Fibroblast of mammary gland (primary cell): ENCODE measurements around the gene TNIP1.
A peak's percentile ranks its signal among the peaks of the same experiment; 100 is the strongest.

Experiments
- DNase-seq: peaks from one replicate; pipeline ENCODE4 v3.0.0-alpha.2; 2010; ENCODE audit warnings: low read depth
- H3K4me3 ChIP-seq: 2 replicates; pipeline ENCODE4 v1.5.1; 2011; ENCODE audit warnings: low read depth, mild to moderate bottlenecking, low read length, moderate library complexity; ENCODE audit not compliant: control insufficient read depth
- CTCF ChIP-seq: conservative IDR thresholded peaks from 2 replicates; pipeline ENCODE4 v1.5.1; 2011; ENCODE audit warnings: low read depth, low read length, inconsistent platforms; ENCODE audit not compliant: control insufficient read depth, insufficient read depth

Gene TNIP1

DNA sequence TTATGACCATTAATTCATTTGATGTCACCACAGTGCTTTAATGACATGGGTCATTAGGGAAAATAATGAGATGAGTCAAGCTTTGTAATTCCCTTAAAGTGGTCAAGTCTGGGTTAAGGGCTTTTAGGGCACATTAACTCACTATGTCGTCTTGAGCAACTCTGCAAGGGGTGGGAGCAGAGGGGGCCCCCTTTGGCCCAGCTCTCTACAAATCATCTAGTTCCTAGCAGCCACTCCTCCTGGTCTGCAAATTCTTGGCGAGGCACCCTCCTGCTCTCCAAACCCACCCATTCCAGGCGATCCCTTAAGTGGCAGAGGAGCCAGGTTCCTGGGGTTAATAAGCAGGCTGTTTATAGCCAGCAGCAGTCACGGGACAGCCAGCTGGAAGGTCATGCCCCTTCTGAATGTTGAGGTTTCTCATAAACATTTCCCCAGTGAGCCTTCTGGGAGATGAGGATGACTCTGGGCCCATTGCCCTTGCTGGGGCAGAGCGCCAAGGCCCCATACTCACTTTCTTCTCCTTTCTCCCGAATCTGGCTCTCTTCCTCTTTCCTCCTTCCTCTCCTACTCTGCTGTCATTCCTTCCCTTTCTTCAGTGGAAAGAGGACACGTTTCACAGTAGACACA is 74.8 kb downstream of the TNIP1 start:
- no peak for TF ChIP-seq CTCF
- DNase-seq, result peak; percentile 86
- H3K4me3 ChIP-seq, result no peak overlapping the region

DNA sequence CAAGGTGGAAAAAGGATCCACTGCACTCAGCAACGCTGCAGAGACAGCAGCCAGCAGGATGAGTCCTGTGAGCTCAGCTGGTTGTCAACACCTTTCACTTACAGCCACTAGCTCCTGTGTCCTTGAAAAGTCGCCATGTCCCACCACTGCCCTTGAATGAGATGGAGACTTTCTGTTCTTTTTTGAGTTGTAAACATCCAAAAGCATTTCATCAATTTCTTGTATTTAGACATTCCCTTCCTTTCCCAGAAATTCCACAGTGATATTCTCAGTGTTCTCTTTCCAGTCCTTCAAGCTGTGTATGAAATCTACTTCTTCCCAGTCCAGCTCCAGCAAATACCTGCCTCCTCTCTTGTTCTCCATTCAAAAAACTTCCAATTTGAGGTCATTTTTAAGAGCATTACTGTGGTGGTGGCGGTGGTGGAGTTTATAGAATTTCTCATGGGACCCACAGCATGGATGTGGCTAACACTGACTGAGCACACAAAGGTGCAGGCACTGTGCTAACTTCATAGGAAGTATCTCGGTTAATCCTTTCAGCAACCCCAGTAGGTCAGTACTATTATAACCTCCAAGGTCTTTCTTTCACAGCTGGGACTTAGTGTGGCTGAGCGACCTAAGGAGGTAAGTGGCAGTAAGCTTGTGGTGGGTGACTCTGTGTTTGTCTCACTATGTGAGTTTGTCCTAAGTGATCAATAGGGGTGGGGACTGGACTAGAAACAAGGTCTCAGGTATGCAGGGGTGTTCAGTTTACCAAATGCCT is 75.5 kb downstream of the TNIP1 start:
- no peak for TF ChIP-seq CTCF
- H3K4me3 ChIP-seq, result no peak overlapping the region
- DNase-seq, result peak; percentile 54

- H3K4me3 ChIP-seq, result no peak overlapping the region
- no peak for TF ChIP-seq CTCF
- DNase-seq, result peak; percentile 24
These were observed 76.3 kb downstream of the TNIP1 start for GRCh38 chr5:151004499-151004898.

- no peak for TF ChIP-seq CTCF
- no peak for DNase-seq
- no peak overlapping the region for H3K4me3 ChIP-seq
These were observed 77.4 kb downstream of the TNIP1 start for GRCh38 chr5:151003503-151003860.

DNA sequence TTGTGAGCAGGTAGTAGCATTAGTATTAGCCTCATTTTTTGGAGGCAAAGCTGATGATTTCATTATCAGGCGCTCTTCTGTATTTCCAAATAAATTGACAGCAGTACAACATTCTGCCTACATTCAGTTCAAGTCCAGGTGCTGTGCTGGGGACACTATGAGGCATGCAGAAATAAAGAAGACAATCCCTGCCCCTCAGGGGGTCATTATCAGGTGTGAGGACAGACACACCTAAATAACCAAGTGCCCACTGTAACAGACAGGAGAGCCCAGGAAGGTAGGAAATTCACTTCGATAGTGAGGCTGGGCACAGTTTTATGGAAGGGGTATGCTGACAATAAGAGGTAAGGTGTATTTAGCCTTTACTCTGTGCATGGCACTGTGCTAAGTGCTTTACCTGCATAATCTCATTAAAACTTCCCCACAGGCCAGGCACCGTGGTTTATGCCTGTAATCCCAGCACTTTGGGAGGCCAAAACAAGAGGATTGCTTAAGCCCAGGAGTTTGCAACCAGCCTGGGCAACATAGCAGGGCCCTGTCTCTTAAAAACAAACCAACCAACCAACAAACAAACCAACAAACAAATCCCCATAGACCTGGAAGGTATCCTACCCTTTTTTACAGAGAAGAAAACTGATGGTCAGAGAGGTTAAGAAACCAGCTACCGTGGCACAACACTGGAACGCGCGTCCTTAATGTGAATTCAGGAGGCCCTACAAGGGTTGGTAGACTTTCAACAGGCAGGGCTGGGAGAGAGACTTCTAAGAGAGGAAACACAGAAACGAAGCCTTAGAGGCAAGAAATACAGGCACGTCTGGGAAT is 77.9 kb downstream of the TNIP1 start:
- DNase-seq, result no peak
- no peak overlapping the region for H3K4me3 ChIP-seq
- TF ChIP-seq CTCF, result no peak

GRCh38 chr5:151002250-151002649 is 78.6 kb downstream of the TNIP1 start:
- TF ChIP-seq CTCF, result peak; percentile 49

More at GRCh38 chr5:151002250-151002649, 78.6 kb downstream of the TNIP1 start:
- no peak overlapping the region for H3K4me3 ChIP-seq
- DNase-seq, result peak; percentile 58
